Smooth muscle cell (in vitro differentiated cells): ENCODE results near the gene UPP2. TPM values are rescaled to one million over a fixed set of nuclear protein-coding genes. Genes with fewer than 3 reads are reported as not detected.

Source experiments
- DNase-seq: peaks from one replicate; lab custom pipeline; 2025; ENCODE audit not compliant: unreplicated experiment; lab: John Stamatoyannopoulos, UW
- H2AFZ ChIP-seq: fragments of 200-600 bp; sonication (generic); 2 replicates; pipeline ENCODE4 v1.6.0; 2016; ENCODE audit warnings: antibody characterized with exemption, low read depth, mild to moderate bottlenecking
- H3F3A ChIP-seq: fragments of 200-600 bp; sonication (generic); 2 replicates; pipeline ENCODE4 v1.6.0; 2017; ENCODE audit warnings: antibody characterized with exemption, low read depth
- H3K27ac ChIP-seq: fragments of 200-600 bp; sonication (generic); 2 replicates; pipeline ENCODE4 v1.5.1; 2016; ENCODE audit warnings: low read depth, mild to moderate bottlenecking
- H3K27me3 ChIP-seq: fragments of 200-600 bp; sonication (generic); 2 replicates; pipeline ENCODE4 v1.6.1; 2016; ENCODE audit warnings: low read depth, mild to moderate bottlenecking
- H3K36me3 ChIP-seq: fragments of 200-600 bp; sonication (generic); 2 replicates; pipeline ENCODE4 v1.5.1; 2016; ENCODE audit warnings: low read depth
- H3K4me1 ChIP-seq: fragments of 200-600 bp; sonication (generic); 2 replicates; pipeline ENCODE4 v1.5.1; 2016; ENCODE audit warnings: low read depth
- H3K4me2 ChIP-seq: fragments of 200-600 bp; sonication (generic); 2 replicates; pipeline ENCODE4 v1.6.0; 2016; ENCODE audit warnings: mild to moderate bottlenecking
- H3K4me3 ChIP-seq: fragments of 200-600 bp; sonication (generic); 2 replicates; pipeline ENCODE4 v1.5.1; 2016; ENCODE audit warnings: mild to moderate bottlenecking
- H3K79me2 ChIP-seq: fragments of 200-600 bp; sonication (generic); 2 replicates; pipeline ENCODE4 v1.6.0; 2016; ENCODE audit warnings: low read depth, mild to moderate bottlenecking
- H3K9ac ChIP-seq: fragments of 200-600 bp; sonication (generic); 2 replicates; pipeline ENCODE4 v1.6.0; 2016; ENCODE audit warnings: low read depth
- H3K9me3 ChIP-seq: fragments of 200-600 bp; sonication (generic); replicated peaks from 2 replicates; pipeline ENCODE4 v1.5.1; 2016; ENCODE audit warnings: low read depth
- H4K20me1 ChIP-seq: fragments of 200-600 bp; sonication (generic); 2 replicates; pipeline ENCODE4 v1.6.0; 2016; ENCODE audit warnings: low read depth
- CTCF ChIP-seq: fragments of 200-600 bp; sonication (generic); IDR thresholded peaks from 2 replicates; pipeline ENCODE4 v1.5.1; 2017; ENCODE audit warnings: borderline replicate concordance, mild to moderate bottlenecking, antibody characterized with exemption; ENCODE audit not compliant: insufficient read depth, poor library complexity, severe bottlenecking
- WGBS: methylation state at CpG from one replicate; pipeline ENCODE4 v1.1.7; 2016; ENCODE audit warnings: low lambda C conversion rate; 5-methylcytosine and 5-hydroxymethylcytosine counted together
- polyA plus RNA-seq: library from polyadenylated mRNA; unstranded; fragments of >200 nt; fragmentation: Nextera tagmentation; extraction: Ambion mirVana; gene quantifications from 2 replicates; pipeline ENCODE4 v1.2.1, GENCODE V29; 2016
- total RNA-seq: library from RNA; depleted of rRNA; stranded (reverse); fragments of >200 nt; gene quantifications from 2 replicates; pipeline ENCODE4 v1.2.3, GENCODE V29; 2014

UPP2 gene
- total and polyA plus RNA-seq, 2 experiments from 2014 or later, result not detected

GRCh38 chr2:158102446-158102845 lies 770 bp downstream of the UPP2 start:
- Histone ChIP-seq H3K27me3 (no peaks in the 10 kb centered on the region), H3K9me3 (no peaks in the 10 kb centered on the region), H3K9ac (no peak overlapping the region), H4K20me1 (no peaks in the 10 kb centered on the region), H2AFZ (no peak overlapping the region), H3F3A (no peaks in the 10 kb centered on the region), H3K4me1 (no peaks in the 10 kb centered on the region), H3K4me2 (no peak overlapping the region), H3K36me3 (no peaks in the 10 kb centered on the region), H3K79me2 (no peaks in the 10 kb centered on the region), H3K27ac (no peak overlapping the region), H3K4me3 (no peak overlapping the region)
- 74% methylated on average over 1 of the region's 1 CpG for WGBS
- no peak for TF ChIP-seq CTCF
- DNase-seq, result no peak

- no peaks in the 10 kb centered on the region for H3K36me3 ChIP-seq
Measured at GRCh38 chr2:158103411-158104012, 1.8 kb downstream of the UPP2 start.

GRCh38 chr2:158104903-158105302 lies 3.2 kb downstream of the UPP2 start:
- Histone ChIP-seq H3K9ac (no peak overlapping the region), H3K4me2 (no peak overlapping the region), H3K27me3 (no peaks in the 10 kb centered on the region), H3K27ac (no peak overlapping the region), H4K20me1 (no peaks in the 10 kb centered on the region), H3K79me2 (no peaks in the 10 kb centered on the region), H2AFZ (no peak overlapping the region), H3K36me3 (no peaks in the 10 kb centered on the region), H3K9me3 (no peaks in the 10 kb centered on the region), H3F3A (no peaks in the 10 kb centered on the region), H3K4me1 (no peaks in the 10 kb centered on the region), H3K4me3 (no peak overlapping the region)
- 87% methylated on average over 4 of the region's 5 CpGs for WGBS
- DNase-seq, result no peak
- no peak for TF ChIP-seq CTCF

More at GRCh38 chr2:158103411-158104012, 1.8 kb downstream of the UPP2 start:
- H3K27me3 ChIP-seq, result no peaks in the 10 kb centered on the region
- no peak overlapping the region for H2AFZ ChIP-seq
- H3K4me3 ChIP-seq, result no peak overlapping the region
- no peaks in the 10 kb centered on the region for H3K79me2 ChIP-seq
- 74% methylated on average over 3 of the region's 3 CpGs for WGBS
- H4K20me1 ChIP-seq, result no peaks in the 10 kb centered on the region
- H3K27ac ChIP-seq, result no peak overlapping the region
- no peak overlapping the region for H3K4me2 ChIP-seq
- no peaks in the 10 kb centered on the region for H3K4me1 ChIP-seq
- no peak for DNase-seq
- H3F3A ChIP-seq, result no peaks in the 10 kb centered on the region
- H3K9me3 ChIP-seq, result no peaks in the 10 kb centered on the region
- no peak for TF ChIP-seq CTCF
- no peak overlapping the region for H3K9ac ChIP-seq

- H3K9me3 ChIP-seq, result no peaks in the 10 kb centered on the region
- 57% methylated on average over 4 of the region's 4 CpGs for WGBS
Measured at GRCh38 chr2:158112992-158113391, 11.3 kb downstream of the UPP2 start.

More at GRCh38 chr2:158112992-158113391, 11.3 kb downstream of the UPP2 start:
- no peak overlapping the region for H3K9ac ChIP-seq
- H2AFZ ChIP-seq, result no peak overlapping the region
- no peaks in the 10 kb centered on the region for H3F3A ChIP-seq
- no peak for TF ChIP-seq CTCF
- no peaks in the 10 kb centered on the region for H3K4me1 ChIP-seq
- DNase-seq, result no peak
- no peaks in the 10 kb centered on the region for H3K36me3 ChIP-seq
- no peaks in the 10 kb centered on the region for H3K79me2 ChIP-seq
- no peak overlapping the region for H3K4me3 ChIP-seq
- peak overlapping the region; percentile 14 for H3K4me2 ChIP-seq
- H3K27ac ChIP-seq, result no peak overlapping the region
- H3K27me3 ChIP-seq, result no peaks in the 10 kb centered on the region
- H4K20me1 ChIP-seq, result no peaks in the 10 kb centered on the region
